MM.1S (cell line): ENCODE data around the gene CCDC85C.

Experiments
- DNase-seq: peaks from one replicate; pipeline ENCODE4 v3.0.0-alpha.2; 2015
- H2AFZ ChIP-seq: fragments of 300-600 bp; sonication (generic); 2 replicates; pipeline ENCODE4 v1.6.0; 2016; ENCODE audit warnings: antibody characterized with exemption, low read length
- H3F3A ChIP-seq: fragments of 300-600 bp; sonication (generic); 2 replicates; pipeline ENCODE4 v1.6.1; 2016; ENCODE audit warnings: mild to moderate bottlenecking, antibody characterized with exemption, low read length, moderate library complexity, mixed read lengths; ENCODE audit not compliant: insufficient read depth
- H3K27ac ChIP-seq: fragments of 300-600 bp; sonication (generic); 2 replicates; pipeline ENCODE4 v1.5.1; 2016; ENCODE audit warnings: mild to moderate bottlenecking, low read length
- H3K27me3 ChIP-seq: fragments of 300-600 bp; sonication (generic); replicated peaks from 2 replicates; pipeline ENCODE4 v1.6.0; 2016; ENCODE audit warnings: low read length; ENCODE audit not compliant: insufficient read depth
- H3K36me3 ChIP-seq: fragments of 300-600 bp; sonication (generic); replicated peaks from 2 replicates; pipeline ENCODE4 v1.6.1; 2016; ENCODE audit warnings: mild to moderate bottlenecking, low read length, mixed read lengths; ENCODE audit not compliant: insufficient read depth
- H3K4me1 ChIP-seq: fragments of 300-600 bp; sonication (generic); 2 replicates; pipeline ENCODE4 v1.6.1; 2016; ENCODE audit warnings: low read length, mixed read lengths
- H3K4me2 ChIP-seq: fragments of 300-600 bp; sonication (generic); 2 replicates; pipeline ENCODE4 v1.6.0; 2016; ENCODE audit warnings: low read depth, low read length
- H3K4me3 ChIP-seq: fragments of 300-600 bp; sonication (generic); 2 replicates; pipeline ENCODE4 v1.5.1; 2016; ENCODE audit warnings: low read length, mixed read lengths
- H3K79me2 ChIP-seq: fragments of 300-600 bp; sonication (generic); 2 replicates; pipeline ENCODE4 v1.6.1; 2016; ENCODE audit warnings: mixed run types, low read length, mixed read lengths
- H3K9ac ChIP-seq: fragments of 300-600 bp; sonication (generic); 2 replicates; pipeline ENCODE4 v1.6.1; 2016; ENCODE audit warnings: low read length, mixed read lengths
- H3K9me2 ChIP-seq: fragments of 300-600 bp; sonication (generic); replicated peaks from 2 replicates; pipeline ENCODE4 v1.6.1; 2016; ENCODE audit warnings: mild to moderate bottlenecking, low read length, mixed read lengths; ENCODE audit not compliant: insufficient read depth
- H3K9me3 ChIP-seq: fragments of 300-600 bp; sonication (generic); replicated peaks from 2 replicates; pipeline ENCODE4 v1.6.1; 2016; ENCODE audit warnings: mild to moderate bottlenecking, low read length, mixed read lengths; ENCODE audit not compliant: insufficient read depth
- H4K20me1 ChIP-seq: fragments of 300-600 bp; sonication (generic); 2 replicates; pipeline ENCODE4 v1.6.1; 2016; ENCODE audit warnings: mild to moderate bottlenecking, low read length, moderate library complexity, mixed read lengths; ENCODE audit not compliant: insufficient read depth
- EZH2 ChIP-seq: fragments of 300-600 bp; sonication (generic); optimal IDR thresholded peaks from 2 replicates; pipeline ENCODE3; 2017; ENCODE audit warnings: low read depth, mild to moderate bottlenecking, antibody characterized with exemption, low read length, mixed read lengths
- EZH2phosphoT487 ChIP-seq: fragments of 300-600 bp; sonication (generic); IDR thresholded peaks from 2 replicates; pipeline ENCODE4 v1.6.1; 2018; ENCODE audit warnings: antibody characterized with exemption, low read length
- TF ChIP-seq, protein P1 (sequence below): fragments of 300-600 bp; sonication (generic); IDR thresholded peaks from 2 replicates; pipeline ENCODE4 v1.5.1; 2016; ENCODE audit warnings: antibody characterized with exemption, low read length, mixed read lengths

The CCDC85C gene

GRCh38 chr14:99532310-99532709, 71.7 kb downstream of the CCDC85C start:
- Histone ChIP-seq H3K79me2 (no peaks in the 10 kb centered on the region), H3K9me2 (no peaks in the 10 kb centered on the region), H3K4me1 (no peaks in the 10 kb centered on the region), H4K20me1 (no peaks in the 10 kb centered on the region), H2AFZ (no peak overlapping the region), H3K36me3 (no peaks in the 10 kb centered on the region), H3K27me3 (no peaks in the 10 kb centered on the region), H3K4me2 (no peak overlapping the region), H3K9ac (no peak overlapping the region), H3K27ac (no peak overlapping the region), H3K9me3 (no peaks in the 10 kb centered on the region), H3F3A (no peaks in the 10 kb centered on the region), H3K4me3 (no peak overlapping the region)
- TF ChIP-seq EZH2: no peak
- TF ChIP-seq EZH2phosphoT487: no peak
- TF ChIP-seq, protein P1, sequence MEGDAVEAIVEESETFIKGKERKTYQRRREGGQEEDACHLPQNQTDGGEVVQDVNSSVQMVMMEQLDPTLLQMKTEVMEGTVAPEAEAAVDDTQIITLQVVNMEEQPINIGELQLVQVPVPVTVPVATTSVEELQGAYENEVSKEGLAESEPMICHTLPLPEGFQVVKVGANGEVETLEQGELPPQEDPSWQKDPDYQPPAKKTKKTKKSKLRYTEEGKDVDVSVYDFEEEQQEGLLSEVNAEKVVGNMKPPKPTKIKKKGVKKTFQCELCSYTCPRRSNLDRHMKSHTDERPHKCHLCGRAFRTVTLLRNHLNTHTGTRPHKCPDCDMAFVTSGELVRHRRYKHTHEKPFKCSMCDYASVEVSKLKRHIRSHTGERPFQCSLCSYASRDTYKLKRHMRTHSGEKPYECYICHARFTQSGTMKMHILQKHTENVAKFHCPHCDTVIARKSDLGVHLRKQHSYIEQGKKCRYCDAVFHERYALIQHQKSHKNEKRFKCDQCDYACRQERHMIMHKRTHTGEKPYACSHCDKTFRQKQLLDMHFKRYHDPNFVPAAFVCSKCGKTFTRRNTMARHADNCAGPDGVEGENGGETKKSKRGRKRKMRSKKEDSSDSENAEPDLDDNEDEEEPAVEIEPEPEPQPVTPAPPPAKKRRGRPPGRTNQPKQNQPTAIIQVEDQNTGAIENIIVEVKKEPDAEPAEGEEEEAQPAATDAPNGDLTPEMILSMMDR: no peak
- no peak for DNase-seq

DNA sequence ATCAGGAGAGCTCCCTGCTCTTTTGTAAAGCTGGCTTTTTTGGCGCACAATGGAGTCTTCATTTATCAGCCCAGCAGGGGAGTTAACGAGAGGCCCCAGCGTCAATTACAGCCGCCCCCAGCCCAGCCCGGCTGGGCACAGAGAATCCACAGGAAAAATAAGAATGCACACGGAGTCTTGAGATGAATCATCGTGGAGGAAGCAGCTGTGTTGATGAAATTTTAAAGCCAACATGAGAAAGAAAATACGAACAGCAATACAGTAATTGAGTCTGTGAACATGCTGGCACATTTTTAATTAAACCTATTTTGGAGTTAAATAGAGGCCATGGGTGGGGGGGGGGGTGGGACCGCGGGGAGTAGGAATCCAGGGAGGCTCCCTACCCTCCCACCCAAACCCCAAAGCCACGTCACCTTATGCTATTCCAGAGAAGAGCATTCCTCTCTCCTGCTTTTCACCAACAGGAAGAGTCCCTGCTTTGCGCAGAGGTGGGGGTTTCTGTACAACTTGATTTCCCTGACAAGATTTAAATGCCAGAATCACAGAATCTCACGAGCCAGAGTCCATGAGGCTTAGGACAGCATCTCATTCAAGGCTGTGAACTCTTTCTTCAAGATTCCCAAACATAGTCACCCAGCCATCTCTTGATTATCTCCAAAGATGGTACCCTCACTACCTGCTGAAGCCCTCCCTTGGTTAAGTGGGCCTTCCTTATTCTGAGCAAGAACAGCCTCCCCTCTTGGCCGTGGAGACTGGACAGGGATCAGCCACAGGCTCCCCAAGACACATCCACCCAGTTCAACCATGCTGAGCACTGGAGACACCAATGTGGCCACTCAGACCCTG, 72.5 kb downstream of the CCDC85C start:
- Histone ChIP-seq H3K9me2 (no peaks in the 10 kb centered on the region), H3K79me2 (no peaks in the 10 kb centered on the region), H2AFZ (no peak overlapping the region), H3K9ac (no peak overlapping the region), H3K9me3 (no peaks in the 10 kb centered on the region), H3K4me2 (no peak overlapping the region), H3K4me1 (no peaks in the 10 kb centered on the region), H3K27ac (no peak overlapping the region), H3K36me3 (no peaks in the 10 kb centered on the region), H3K4me3 (no peak overlapping the region), H3F3A (no peaks in the 10 kb centered on the region), H3K27me3 (no peaks in the 10 kb centered on the region), H4K20me1 (no peaks in the 10 kb centered on the region)
- TF ChIP-seq, protein P1: no peak
- TF ChIP-seq EZH2phosphoT487: no peak
- no peak for TF ChIP-seq EZH2
- no peak for DNase-seq

DNA sequence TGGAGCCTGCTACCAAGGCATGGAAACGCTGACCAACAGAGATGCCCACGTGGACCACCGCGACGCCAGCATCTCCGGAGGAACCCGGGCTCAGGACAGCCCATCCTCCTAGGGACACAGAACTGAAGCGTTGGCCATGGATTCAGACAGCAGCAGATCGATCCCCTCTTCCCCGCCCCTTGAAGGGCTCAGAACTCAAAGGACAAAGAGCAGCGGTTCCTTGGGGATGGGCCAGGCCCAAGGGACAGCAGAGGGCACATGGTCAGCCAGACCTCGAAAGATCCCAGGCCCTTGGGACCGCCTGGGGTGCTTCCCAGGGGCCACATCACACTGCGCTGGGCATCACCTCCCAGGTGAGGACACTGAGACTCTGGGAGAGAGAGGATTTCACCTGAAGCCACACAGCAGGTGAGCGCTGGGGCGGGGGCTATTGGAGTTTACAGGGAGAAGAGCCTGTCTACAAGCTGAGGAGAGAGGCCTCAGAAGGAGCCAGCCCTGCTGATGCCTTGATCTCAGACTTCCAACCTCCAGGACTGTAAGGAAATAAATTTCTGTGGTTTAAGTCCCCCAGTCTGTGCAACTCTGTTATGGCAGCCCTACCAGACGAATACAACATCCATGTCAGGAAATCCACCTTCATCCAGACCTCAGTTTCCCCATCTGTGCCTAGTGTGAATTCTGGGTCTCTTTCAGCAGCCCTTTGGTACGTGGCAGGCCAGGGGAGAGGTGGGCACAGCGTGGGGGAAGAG, 73.4 kb downstream of the CCDC85C start:
- H3K27me3 ChIP-seq: no peaks in the 10 kb centered on the region
- H3K9me3 ChIP-seq: no peaks in the 10 kb centered on the region
- H3K9ac ChIP-seq: no peak overlapping the region
- no peaks in the 10 kb centered on the region for H3K4me1 ChIP-seq
- H3K4me2 ChIP-seq: no peak overlapping the region
- TF ChIP-seq EZH2 (no peak), EZH2phosphoT487 (no peak)
- TF ChIP-seq, protein P1: no peak
- H2AFZ ChIP-seq: no peak overlapping the region
- H3K79me2 ChIP-seq: no peaks in the 10 kb centered on the region
- no peaks in the 10 kb centered on the region for H3F3A ChIP-seq
- H3K9me2 ChIP-seq: no peaks in the 10 kb centered on the region
- H3K4me3 ChIP-seq: no peak overlapping the region
- no peak overlapping the region for H3K27ac ChIP-seq
- H3K36me3 ChIP-seq: no peaks in the 10 kb centered on the region
- DNase-seq: no peak
- H4K20me1 ChIP-seq: no peaks in the 10 kb centered on the region
